Urinary bladder (tissue), 4 donors: ENCODE data around the gene NSMF. TPM values are rescaled to one million over a fixed set of nuclear protein-coding genes. Genes with fewer than 3 reads are reported as not detected.

Source experiments
- DNase-seq: peaks from one replicate; pipeline ENCODE4 v3.0.0-alpha.2; 2015; ENCODE audit errors: extremely low spot score
- H3K27ac ChIP-seq: one replicate; pipeline ENCODE4 v1.5.1; 2013; ENCODE audit warnings: low read depth, mild to moderate bottlenecking, moderate library complexity
- H3K36me3 ChIP-seq: one replicate; pipeline ENCODE4 v1.6.1; 2013; ENCODE audit warnings: mild to moderate bottlenecking, moderate library complexity; ENCODE audit not compliant: insufficient read depth
- H3K4me1 ChIP-seq: one replicate; pipeline ENCODE4 v1.6.1; 2013; ENCODE audit warnings: mild to moderate bottlenecking, moderate library complexity; ENCODE audit not compliant: insufficient read depth
- H3K4me3 ChIP-seq: one replicate; pipeline ENCODE4 v1.5.1; 2013; ENCODE audit warnings: low read depth, low read length
- WGBS: extraction: QIAGEN DNeasy Blood & Tissue Kit; methylation state at CpG from one replicate; pipeline ENCODE4 v1.1.7; 2013; 5-methylcytosine and 5-hydroxymethylcytosine counted together
- polyA plus RNA-seq: library from polyadenylated mRNA; stranded (reverse); fragments of 200-250 nt; gene quantifications from one replicate; pipeline ENCODE4 v1.2.3, GENCODE V29; 2013
- total RNA-seq: library from RNA; depleted of rRNA; stranded (reverse); fragments of >200 nt; gene quantifications from one replicate; pipeline ENCODE4 v1.2.3, GENCODE V29; 2014
- donor health status: healthy with polysubstance abuse.
- donor health status: healthy.

Gene NSMF
- total and polyA plus RNA-seq, 2 donors, result 8.6 to 36.2 TPM

- Histone ChIP-seq H3K27ac (no peak overlapping the region), H3K4me1 (no peaks in the 10 kb centered on the region), H3K4me3 (no peak overlapping the region), H3K36me3 (no peaks in the 10 kb centered on the region)
- WGBS, result 87% methylated on average over 11 of the region's 11 CpGs
- no peak for DNase-seq
Observed at GRCh38 chr9:137402746-137403145, 56.4 kb downstream of the NSMF start.

- H3K4me1 ChIP-seq, result no peaks in the 10 kb centered on the region
- 95% methylated on average over 60 of the region's 60 CpGs for WGBS
- H3K27ac ChIP-seq, result no peak overlapping the region
- DNase-seq, result no peak
- no peak overlapping the region for H3K4me3 ChIP-seq
- no peaks in the 10 kb centered on the region for H3K36me3 ChIP-seq
Observed at GRCh38 chr9:137398561-137399468, 60.3 kb downstream of the NSMF start.

DNA sequence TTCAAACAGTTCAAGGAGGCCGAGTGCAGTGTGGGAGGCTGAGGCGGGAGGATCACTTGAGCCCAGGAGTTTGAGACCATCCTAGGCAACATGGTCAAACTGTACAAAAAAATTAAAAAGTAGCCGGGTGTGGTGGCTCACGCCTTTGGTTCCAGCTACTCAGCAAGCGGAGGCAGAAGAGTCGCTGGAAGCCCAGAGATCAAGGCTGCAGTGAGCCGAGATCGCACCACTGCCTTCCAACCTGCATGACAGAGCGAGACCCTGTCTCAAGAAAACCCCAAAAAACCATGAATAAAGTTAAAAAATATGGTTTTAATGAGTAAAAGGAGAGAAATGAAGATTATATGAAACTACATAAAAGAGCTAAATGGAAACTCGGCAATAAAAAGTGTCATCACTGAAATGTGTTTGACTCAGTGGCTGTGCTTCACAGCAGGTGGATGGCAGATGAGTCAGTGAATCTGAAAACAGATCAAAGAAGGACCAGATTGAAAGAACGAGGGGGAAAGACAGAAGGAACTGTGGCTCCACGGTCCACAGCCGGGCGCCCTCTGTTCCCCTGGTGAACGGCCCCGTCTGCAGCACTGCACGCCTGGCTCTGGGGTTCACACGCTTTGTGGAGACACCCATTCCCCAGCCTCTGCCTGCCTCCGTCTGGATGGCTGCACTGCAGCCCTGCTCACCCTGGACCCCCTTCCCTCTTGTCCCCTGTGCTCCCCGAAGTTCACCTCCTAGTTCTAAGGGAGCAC, 61.3 kb downstream of the NSMF start:
- 96% methylated on average over 20 of the region's 20 CpGs for WGBS
- H3K4me1 ChIP-seq, result no peaks in the 10 kb centered on the region
- no peaks in the 10 kb centered on the region for H3K36me3 ChIP-seq
- no peak for DNase-seq
- no peak overlapping the region for H3K27ac ChIP-seq
- no peak overlapping the region for H3K4me3 ChIP-seq

Other genes with a start within 250 kb of the NSMF start
- gene RNF208, start 237.1 kb downstream of the NSMF start, total RNA-seq, result not detected
- 8.1 TPM for gene RNF208, start 237.1 kb downstream of the NSMF start, polyA plus RNA-seq
- gene CYSRT1, start 234.2 kb downstream of the NSMF start, total RNA-seq, result 0.42 TPM
- 0.71 TPM for gene CYSRT1, start 234.2 kb downstream of the NSMF start, polyA plus RNA-seq
- not detected for gene RNF224, start 231.8 kb downstream of the NSMF start, total RNA-seq
- gene RNF224, start 231.8 kb downstream of the NSMF start, polyA plus RNA-seq, result 0.09 TPM
- gene SLC34A3, start 228.4 kb downstream of the NSMF start, total RNA-seq, result not detected
- 0.05 TPM for gene SLC34A3, start 228.4 kb downstream of the NSMF start, polyA plus RNA-seq
- gene TUBB4B, start 218.0 kb downstream of the NSMF start, total RNA-seq, result 57.9 TPM
- gene TUBB4B, start 218.0 kb downstream of the NSMF start, polyA plus RNA-seq, result 239 TPM
- not detected for gene STPG3, start 208.0 kb downstream of the NSMF start, total RNA-seq
- gene STPG3, start 208.0 kb downstream of the NSMF start, polyA plus RNA-seq, result not detected
- 28.9 TPM for gene NELFB, start 204.0 kb downstream of the NSMF start, total RNA-seq
- gene NELFB, start 204.0 kb downstream of the NSMF start, polyA plus RNA-seq, result 64.2 TPM
- gene TOR4A, start 181.6 kb downstream of the NSMF start, total RNA-seq, result 2.0 TPM
- 8.1 TPM for gene TOR4A, start 181.6 kb downstream of the NSMF start, polyA plus RNA-seq
- gene NRARP, start 157.1 kb downstream of the NSMF start, total RNA-seq, result 6.3 TPM
- gene NRARP, start 157.1 kb downstream of the NSMF start, polyA plus RNA-seq, result 6.5 TPM
- 7.5 TPM for gene EXD3, start 36.2 kb downstream of the NSMF start, total RNA-seq
- gene EXD3, start 36.2 kb downstream of the NSMF start, polyA plus RNA-seq, result 12.0 TPM
- 0.90 TPM for gene NOXA1, start 35.9 kb downstream of the NSMF start, total RNA-seq
- 3.0 TPM for gene NOXA1, start 35.9 kb downstream of the NSMF start, polyA plus RNA-seq
- 0.16 TPM for gene ENTPD8, start 18.0 kb downstream of the NSMF start, total RNA-seq
- gene ENTPD8, start 18.0 kb downstream of the NSMF start, polyA plus RNA-seq, result not detected
- 1.1 TPM for gene PNPLA7, start 91.1 kb upstream of the NSMF start, total RNA-seq
- 6.4 TPM for gene PNPLA7, start 91.1 kb upstream of the NSMF start, polyA plus RNA-seq
- gene MRPL41, start 92.5 kb upstream of the NSMF start, total RNA-seq, result 16.7 TPM
- gene MRPL41, start 92.5 kb upstream of the NSMF start, polyA plus RNA-seq, result 74.9 TPM
- 21.2 TPM for gene DPH7, start 119.6 kb upstream of the NSMF start, total RNA-seq
- 28.8 TPM for gene DPH7, start 119.6 kb upstream of the NSMF start, polyA plus RNA-seq
- 7.9 TPM for gene ZMYND19, start 131.2 kb upstream of the NSMF start, total RNA-seq
- gene ZMYND19, start 131.2 kb upstream of the NSMF start, polyA plus RNA-seq, result 13.2 TPM
- gene ARRDC1, start 146.4 kb upstream of the NSMF start, total RNA-seq, result 14.3 TPM
- 37.5 TPM for gene ARRDC1, start 146.4 kb upstream of the NSMF start, polyA plus RNA-seq
- gene EHMT1, start 159.7 kb upstream of the NSMF start, total RNA-seq, result 48.6 TPM
- gene EHMT1, start 159.7 kb upstream of the NSMF start, polyA plus RNA-seq, result 44.7 TPM